ENCODE measurements around the gene MYH14. TPM values are rescaled to one million over a fixed set of nuclear protein-coding genes. Genes with fewer than 3 reads are reported as not detected.

The MYH14 gene
- total and polyA plus RNA-seq, 3 experiments from 2014 or later, result not detected

GRCh38 chr19:50285833-50286232 lies 82.4 kb downstream of the MYH14 start:
- Mint-ChIP-seq H3K36me3 (peaks cover 0 to 3% (median 0%) of the 10 kb centered on the region in 3 donors), H3K4me3 (no peak overlapping the region), H3K9me3 (peaks cover 17 to 36% (median 23%) of the 10 kb centered on the region in 5 donors), H3K27ac (no peak overlapping the region), H3K4me1 (no peaks in the 10 kb centered on the region), H3K27me3 (peaks cover 21 to 41% of the 10 kb centered on the region in 2 donors)
- Histone ChIP-seq H3K4me3 (ENCODE audit: low read length) (no peak overlapping the region), H3K27ac (ENCODE audit: low read depth, low read length) (no peak overlapping the region), H3K36me3 (ENCODE audit: insufficient read depth, low read length) (no peaks in the 10 kb centered on the region), H3K9me3 (ENCODE audit: low read length) (no peaks in the 10 kb centered on the region), H3K4me1 (ENCODE audit: insufficient read depth, low read length) (no peaks in the 10 kb centered on the region), H3K27me3 (ENCODE audit: insufficient read depth, low read length, poor library complexity, severe bottlenecking) (peaks cover 4% of the 10 kb centered on the region)
- ChIA-PET POLR2A (no interaction called here), CTCF (no interaction called here)
- DNase-seq, result no peak

GRCh38 chr19:50286443-50286842 lies 83.0 kb downstream of the MYH14 start:
- H3K9me3 Mint-ChIP-seq, result peaks cover 17 to 35% (median 26%) of the 10 kb centered on the region in 5 donors

GRCh38 chr19:50287331-50287730 lies 83.9 kb downstream of the MYH14 start:
- ChIA-PET POLR2A (no interaction called here), CTCF (no interaction called here)
- Mint-ChIP-seq H3K36me3 (peaks cover 0 to 3% (median 0%) of the 10 kb centered on the region in 3 donors), H3K9me3 (peaks cover 17 to 35% (median 28%) of the 10 kb centered on the region in 5 donors), H3K27ac (no peak overlapping the region), H3K4me1 (no peaks in the 10 kb centered on the region), H3K27me3 (peaks cover 27 to 44% of the 10 kb centered on the region in 2 donors), H3K4me3 (peak overlapping the region in 1 of 7 donors; percentile 34)
- Histone ChIP-seq H3K4me1 (ENCODE audit: insufficient read depth, low read length) (no peaks in the 10 kb centered on the region), H3K9me3 (ENCODE audit: low read length) (no peaks in the 10 kb centered on the region), H3K27me3 (ENCODE audit: insufficient read depth, low read length, poor library complexity, severe bottlenecking) (peaks cover 4% of the 10 kb centered on the region), H3K27ac (ENCODE audit: low read depth, low read length) (no peak overlapping the region), H3K4me3 (ENCODE audit: low read length) (no peak overlapping the region), H3K36me3 (ENCODE audit: insufficient read depth, low read length) (no peaks in the 10 kb centered on the region)
- DNase-seq, result no peak

More at GRCh38 chr19:50286443-50286842, 83.0 kb downstream of the MYH14 start:
- Mint-ChIP-seq H3K27ac (no peak overlapping the region), H3K27me3 (peaks cover 26 to 41% of the 10 kb centered on the region in 2 donors), H3K4me3 (no peak overlapping the region), H3K4me1 (no peaks in the 10 kb centered on the region), H3K36me3 (peaks cover 0 to 3% (median 0%) of the 10 kb centered on the region in 3 donors)
- Histone ChIP-seq H3K27ac (ENCODE audit: low read depth, low read length) (no peak overlapping the region), H3K36me3 (ENCODE audit: insufficient read depth, low read length) (no peaks in the 10 kb centered on the region), H3K4me1 (ENCODE audit: insufficient read depth, low read length) (no peaks in the 10 kb centered on the region), H3K9me3 (ENCODE audit: low read length) (no peaks in the 10 kb centered on the region), H3K27me3 (ENCODE audit: insufficient read depth, low read length, poor library complexity, severe bottlenecking) (peaks cover 4% of the 10 kb centered on the region), H3K4me3 (ENCODE audit: low read length) (no peak overlapping the region)
- POLR2A ChIA-PET, result no interaction called here
- CTCF ChIA-PET, result no interaction called here
- DNase-seq, result peak in 1 of 5 donors; percentile 15

GRCh38 chr19:50288954-50289353 lies 85.5 kb downstream of the MYH14 start:
- H3K27ac ChIP-seq (ENCODE audit: low read depth, low read length), result no peak overlapping the region
- H3K4me3 ChIP-seq (ENCODE audit: low read length), result no peak overlapping the region
- H3K4me1 Mint-ChIP-seq, result no peaks in the 10 kb centered on the region
- peaks cover 17 to 35% (median 28%) of the 10 kb centered on the region in 5 donors for H3K9me3 Mint-ChIP-seq
- H3K4me3 Mint-ChIP-seq, result no peak overlapping the region
- H3K27me3 ChIP-seq (ENCODE audit: insufficient read depth, low read length, poor library complexity, severe bottlenecking), result peaks cover 4% of the 10 kb centered on the region
- H3K27ac Mint-ChIP-seq, result no peak overlapping the region
- no peaks in the 10 kb centered on the region for H3K9me3 ChIP-seq (ENCODE audit: low read length)
- peaks cover 33 to 60% of the 10 kb centered on the region in 2 donors for H3K27me3 Mint-ChIP-seq
- H3K36me3 Mint-ChIP-seq, result peaks cover 0 to 3% (median 0%) of the 10 kb centered on the region in 3 donors
- no peaks in the 10 kb centered on the region for H3K4me1 ChIP-seq (ENCODE audit: insufficient read depth, low read length)
- no peak for DNase-seq
- POLR2A ChIA-PET, result no interaction called here
- H3K36me3 ChIP-seq (ENCODE audit: insufficient read depth, low read length), result no peaks in the 10 kb centered on the region
- CTCF ChIA-PET, result no interaction called here

- POLR2A ChIA-PET, result no interaction called here
- H3K27ac Mint-ChIP-seq, result no peak overlapping the region
These were observed 86.6 kb downstream of the MYH14 start for GRCh38 chr19:50290011-50290410.

DNA sequence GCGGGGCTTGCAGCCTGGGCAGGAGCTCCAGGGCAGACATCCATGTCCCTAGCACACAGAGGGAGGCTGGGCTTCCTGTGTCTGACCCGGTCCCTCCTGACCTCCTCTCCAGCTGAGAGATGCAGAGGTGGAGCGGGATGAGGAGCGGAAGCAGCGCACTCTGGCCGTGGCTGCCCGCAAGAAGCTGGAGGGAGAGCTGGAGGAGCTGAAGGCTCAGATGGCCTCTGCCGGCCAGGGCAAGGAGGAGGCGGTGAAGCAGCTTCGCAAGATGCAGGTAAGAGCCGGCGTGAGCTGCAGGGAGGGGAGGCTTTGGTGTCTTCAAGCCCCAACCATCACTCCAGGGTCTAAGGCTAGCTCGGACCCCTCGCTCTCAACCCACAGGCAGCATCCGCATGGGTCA lies 87.4 kb downstream of the MYH14 start:
- H3K27me3 Mint-ChIP-seq, result peaks cover 36 to 57% of the 10 kb centered on the region in 2 donors
- H3K36me3 Mint-ChIP-seq, result peaks cover 0 to 3% (median 0%) of the 10 kb centered on the region in 3 donors
- H3K4me3 Mint-ChIP-seq, result no peak overlapping the region
- Histone ChIP-seq H3K36me3 (ENCODE audit: insufficient read depth, low read length) (no peaks in the 10 kb centered on the region), H3K4me3 (ENCODE audit: low read length) (no peak overlapping the region), H3K4me1 (ENCODE audit: insufficient read depth, low read length) (no peaks in the 10 kb centered on the region), H3K27ac (ENCODE audit: low read depth, low read length) (no peak overlapping the region), H3K9me3 (ENCODE audit: low read length) (no peaks in the 10 kb centered on the region), H3K27me3 (ENCODE audit: insufficient read depth, low read length, poor library complexity, severe bottlenecking) (peaks cover 4% of the 10 kb centered on the region)
- CTCF ChIA-PET, result no interaction called here
- POLR2A ChIA-PET, result no interaction called here
- no peak overlapping the region for H3K27ac Mint-ChIP-seq
- peaks cover 9 to 32% (median 23%) of the 10 kb centered on the region in 5 donors for H3K9me3 Mint-ChIP-seq
- DNase-seq, result peak in 1 of 5 donors; percentile 5
- no peaks in the 10 kb centered on the region for H3K4me1 Mint-ChIP-seq

More at GRCh38 chr19:50290011-50290410, 86.6 kb downstream of the MYH14 start:
- Histone ChIP-seq H3K4me3 (ENCODE audit: low read length) (no peak overlapping the region), H3K27me3 (ENCODE audit: insufficient read depth, low read length, poor library complexity, severe bottlenecking) (peaks cover 4% of the 10 kb centered on the region), H3K9me3 (ENCODE audit: low read length) (no peaks in the 10 kb centered on the region), H3K27ac (ENCODE audit: low read depth, low read length) (no peak overlapping the region), H3K4me1 (ENCODE audit: insufficient read depth, low read length) (no peaks in the 10 kb centered on the region), H3K36me3 (ENCODE audit: insufficient read depth, low read length) (no peaks in the 10 kb centered on the region)
- peaks cover 17 to 35% (median 27%) of the 10 kb centered on the region in 5 donors for H3K9me3 Mint-ChIP-seq
- DNase-seq, result no peak
- CTCF ChIA-PET, result no interaction called here
- H3K36me3 Mint-ChIP-seq, result peaks cover 0 to 3% (median 0%) of the 10 kb centered on the region in 3 donors
- no peaks in the 10 kb centered on the region for H3K4me1 Mint-ChIP-seq
- peaks cover 39 to 61% of the 10 kb centered on the region in 2 donors for H3K27me3 Mint-ChIP-seq
- H3K4me3 Mint-ChIP-seq, result no peak overlapping the region

GRCh38 chr19:50292216-50292827 lies 88.9 kb downstream of the MYH14 start:
- Histone ChIP-seq H3K27ac (ENCODE audit: low read depth, low read length) (no peak overlapping the region), H3K4me3 (ENCODE audit: low read length) (no peak overlapping the region), H3K36me3 (ENCODE audit: insufficient read depth, low read length) (no peaks in the 10 kb centered on the region), H3K27me3 (ENCODE audit: insufficient read depth, low read length, poor library complexity, severe bottlenecking) (peaks cover 4% of the 10 kb centered on the region), H3K4me1 (ENCODE audit: insufficient read depth, low read length) (no peaks in the 10 kb centered on the region), H3K9me3 (ENCODE audit: low read length) (no peaks in the 10 kb centered on the region)
- POLR2A ChIA-PET, result no interaction called here
- CTCF ChIA-PET, result no interaction called here
- H3K36me3 Mint-ChIP-seq, result peaks cover 0 to 3% (median 0%) of the 10 kb centered on the region in 3 donors
- H3K4me3 Mint-ChIP-seq, result no peak overlapping the region
- peak in 1 of 5 donors; percentile 1 for DNase-seq
- H3K4me1 Mint-ChIP-seq, result no peaks in the 10 kb centered on the region
- H3K9me3 Mint-ChIP-seq, result peaks cover 4 to 24% (median 18%) of the 10 kb centered on the region in 5 donors
- H3K27me3 Mint-ChIP-seq, result peaks cover 34 to 56% of the 10 kb centered on the region in 2 donors
- no peak overlapping the region for H3K27ac Mint-ChIP-seq

DNA sequence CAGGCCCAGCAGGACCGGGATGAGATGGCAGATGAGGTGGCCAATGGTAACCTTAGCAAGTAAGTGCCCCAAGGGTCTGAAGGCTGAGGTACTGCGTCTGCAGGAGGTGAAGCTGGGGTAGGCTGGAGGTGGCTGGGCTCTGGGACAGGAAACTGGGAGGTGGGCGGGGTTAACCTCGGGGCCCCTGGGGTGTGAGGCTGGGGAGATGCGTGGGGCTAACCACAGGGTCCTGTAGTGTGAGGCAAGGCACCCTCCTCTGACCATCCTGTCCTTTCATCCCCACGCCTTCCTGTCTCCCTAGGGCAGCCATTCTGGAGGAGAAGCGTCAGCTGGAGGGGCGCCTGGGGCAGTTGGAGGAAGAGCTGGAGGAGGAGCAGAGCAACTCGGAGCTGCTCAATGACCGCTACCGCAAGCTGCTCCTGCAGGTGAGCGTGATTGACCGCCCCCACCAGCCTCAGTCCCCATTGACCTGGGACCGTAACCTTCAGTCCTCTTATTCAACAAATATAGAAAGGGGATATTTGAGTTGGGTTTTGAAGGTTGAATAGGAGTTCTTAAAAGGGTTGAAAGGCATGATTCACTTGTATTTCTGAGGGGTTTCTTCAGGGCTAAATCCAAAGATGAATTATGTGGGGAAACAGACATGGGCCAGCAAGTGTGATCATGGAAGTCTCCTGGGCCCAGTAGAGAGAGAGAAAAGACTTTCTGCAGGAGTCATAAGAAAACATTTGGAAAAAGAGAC lies 90.0 kb downstream of the MYH14 start:
- Mint-ChIP-seq H3K36me3 (peaks cover 0 to 3% (median 0%) of the 10 kb centered on the region in 3 donors), H3K4me1 (no peaks in the 10 kb centered on the region), H3K9me3 (peaks cover 4 to 15% (median 7%) of the 10 kb centered on the region in 5 donors), H3K4me3 (no peak overlapping the region), H3K27me3 (peaks cover 32 to 54% of the 10 kb centered on the region in 2 donors), H3K27ac (no peak overlapping the region)
- Histone ChIP-seq H3K36me3 (ENCODE audit: insufficient read depth, low read length) (no peaks in the 10 kb centered on the region), H3K4me1 (ENCODE audit: insufficient read depth, low read length) (no peaks in the 10 kb centered on the region), H3K4me3 (ENCODE audit: low read length) (no peak overlapping the region), H3K27me3 (ENCODE audit: insufficient read depth, low read length, poor library complexity, severe bottlenecking) (peaks cover 4% of the 10 kb centered on the region), H3K27ac (ENCODE audit: low read depth, low read length) (no peak overlapping the region), H3K9me3 (ENCODE audit: low read length) (no peaks in the 10 kb centered on the region)
- CTCF ChIA-PET, result no interaction called here
- peak in 1 of 5 donors; percentile 26 for DNase-seq
- POLR2A ChIA-PET, result no interaction called here
